Liver (tissue), 9 donors: ENCODE results near the gene PITHD1. TPM values are rescaled to one million over a fixed set of nuclear protein-coding genes. Genes with fewer than 3 reads are reported as not detected.
A peak's percentile ranks its signal among the peaks of the same experiment; 100 is the strongest.

Experiments used
- DNase-seq: peaks from one replicate; pipeline ENCODE4 v3.0.0-alpha.2; 2017; ENCODE audit warnings: low spot score
- H3K27ac ChIP-seq, 2 donors: one replicate each; pipeline ENCODE4 v1.7.0; 2013; ENCODE audit warnings: inconsistent platforms in 2 of 2, low read length in 2 of 2, control low read depth in 1 of 2, low read depth in 1 of 2, mild to moderate bottlenecking in 1 of 2
- H3K27me3 ChIP-seq, 4 donors: one replicate each; pipeline versions ENCODE4 v1.6.1 to v1.7.0; 2013; ENCODE audit warnings: low read length in 3 of 4, inconsistent platforms in 1 of 4, mild to moderate bottlenecking in 1 of 4, moderate library complexity in 1 of 4; ENCODE audit not compliant: control insufficient read depth in 4 of 4, insufficient read depth in 4 of 4
- H3K36me3 ChIP-seq, 4 donors: one replicate each; pipeline versions ENCODE4 v1.6.1 to v1.7.0; 2013; ENCODE audit warnings: low read length in 3 of 4, mild to moderate bottlenecking in 3 of 4, low read depth in 1 of 4, moderate library complexity in 1 of 4; ENCODE audit not compliant: control insufficient read depth in 4 of 4, insufficient read depth in 3 of 4
- H3K4me1 ChIP-seq, 4 donors: one replicate each; pipeline versions ENCODE4 v1.6.1 to v1.7.0; 2013; ENCODE audit warnings: low read length in 3 of 4, mild to moderate bottlenecking in 3 of 4, moderate library complexity in 1 of 4; ENCODE audit not compliant: control insufficient read depth in 4 of 4, insufficient read depth in 4 of 4
- H3K4me3 ChIP-seq, 3 donors: one replicate each; pipeline versions ENCODE4 v1.6.1 to v1.7.0; 2013; ENCODE audit warnings: low read length in 3 of 3, control low read depth in 1 of 3, low read depth in 1 of 3, mild to moderate bottlenecking in 1 of 3
- H3K9ac ChIP-seq, 2 donors: one replicate each; pipeline ENCODE4 v1.7.0; 2013; ENCODE audit warnings: low read length in 2 of 2, mild to moderate bottlenecking in 2 of 2, moderate library complexity in 2 of 2, control low read depth in 1 of 2, low read depth in 1 of 2
- H3K9me3 ChIP-seq, 4 donors: one replicate each; pipeline versions ENCODE4 v1.6.1 to v1.7.0; 2013; ENCODE audit warnings: low read length in 3 of 4; ENCODE audit not compliant: control insufficient read depth in 4 of 4
- ATF3 ChIP-seq: IDR thresholded peaks from 2 replicates; pipeline ENCODE4 v1.6.1; 2016; ENCODE audit warnings: antibody characterized with exemption
- CTCF ChIP-seq: fragments of 150-350 bp; IDR thresholded peaks from 2 replicates; pipeline ENCODE4 v1.5.1; 2017; ENCODE audit warnings: improper control_type of control experiment, low read depth, low read length; ENCODE audit not compliant: missing input control
- EGR1 ChIP-seq, 2 donors: IDR thresholded peaks; 2 replicates each; pipeline ENCODE4 v1.6.1; 2016 to 2018; ENCODE audit warnings: antibody characterized with exemption in 2 of 2, low read depth in 2 of 2
- FOXA1 ChIP-seq: IDR thresholded peaks from 2 replicates; pipeline ENCODE4 v1.6.1; 2016; ENCODE audit warnings: antibody characterized with exemption
- FOXA2 ChIP-seq: IDR thresholded peaks from 2 replicates; pipeline ENCODE4 v1.6.1; 2016; ENCODE audit warnings: antibody characterized with exemption
- GABPA ChIP-seq, 2 donors: IDR thresholded peaks in 1 of 2; conservative IDR thresholded peaks in 1 of 2; 2 replicates each; pipeline ENCODE4 v1.6.1; 2016; ENCODE audit warnings: antibody characterized with exemption in 2 of 2, mild to moderate bottlenecking in 1 of 2, moderate library complexity in 1 of 2
- HNF4A ChIP-seq, 2 donors: conservative IDR thresholded peaks; 2 replicates each; pipeline ENCODE4 v1.6.1; 2016; ENCODE audit warnings: antibody characterized with exemption in 2 of 2, mild to moderate bottlenecking in 2 of 2
- HNF4G ChIP-seq: IDR thresholded peaks from 2 replicates; pipeline ENCODE4 v1.6.1; 2016; ENCODE audit warnings: antibody characterized with exemption
- JUND ChIP-seq, 2 donors: IDR thresholded peaks; 2 replicates each; pipeline ENCODE4 v1.6.1; 2016; ENCODE audit warnings: antibody characterized with exemption in 2 of 2
- MAX ChIP-seq: IDR thresholded peaks from 2 replicates; pipeline ENCODE4 v1.6.1; 2016; ENCODE audit warnings: antibody characterized with exemption
- NR2F2 ChIP-seq: IDR thresholded peaks from 2 replicates; pipeline ENCODE4 v1.6.1; 2016; ENCODE audit warnings: antibody characterized with exemption
- RAD21 ChIP-seq, 2 donors: IDR thresholded peaks; 2 replicates each; pipeline ENCODE4 v1.6.1; 2016; ENCODE audit warnings: antibody characterized with exemption in 2 of 2, mild to moderate bottlenecking in 2 of 2
- RXRA ChIP-seq, 2 donors: IDR thresholded peaks; 2 replicates each; pipeline ENCODE4 v1.6.1; 2017 to 2018; ENCODE audit warnings: antibody characterized with exemption in 2 of 2, mild to moderate bottlenecking in 1 of 2
- SP1 ChIP-seq: IDR thresholded peaks from 2 replicates; pipeline ENCODE4 v1.6.1; 2018; ENCODE audit warnings: antibody characterized with exemption, mild to moderate bottlenecking
- TAF1 ChIP-seq: conservative IDR thresholded peaks from 2 replicates; pipeline ENCODE4 v1.6.1; 2016; ENCODE audit warnings: antibody characterized with exemption, mild to moderate bottlenecking
- YY1 ChIP-seq: IDR thresholded peaks from 2 replicates; pipeline ENCODE4 v1.6.1; 2016; ENCODE audit warnings: antibody characterized with exemption, mild to moderate bottlenecking
- ZBTB33 ChIP-seq: IDR thresholded peaks from 2 replicates; pipeline ENCODE4 v1.6.1; 2016; ENCODE audit warnings: antibody characterized with exemption
- WGBS: extraction: QIAGEN DNeasy Blood & Tissue Kit; methylation state at CpG from one replicate; pipeline ENCODE4 v1.1.7; 2013; 5-methylcytosine and 5-hydroxymethylcytosine counted together
- polyA plus RNA-seq, 2 donors: library from polyadenylated mRNA; stranded (reverse) in 1 of 2; unstranded in 1 of 2; fragments of 200-250 nt in 1 of 2; fragments of >200 nt in 1 of 2; fragmentation: Nextera tagmentation in 1 of 2; extraction: Ambion mirVana in 1 of 2; gene quantifications; one replicate each; pipeline versions ENCODE4 v1.2.1 to v1.2.3, GENCODE V29; 2013 to 2015
- total RNA-seq, 2 donors: library from RNA; depleted of rRNA; stranded (reverse); fragments of >200 nt; gene quantifications; one replicate each; pipeline ENCODE4 v1.2.3, GENCODE V29; 2014
- TF ChIP-seq, protein P1 (sequence below): IDR thresholded peaks from 2 replicates; pipeline ENCODE4 v1.6.1; 2016; ENCODE audit warnings: antibody characterized with exemption, mild to moderate bottlenecking
- donor health status: healthy.
- donor health status: healthy.
- donor health status: healthy.
- donor health status: healthy.
- donor health status: healthy.

The PITHD1 gene
- total and polyA plus RNA-seq, 4 donors, result 17.1 to 86.4 (median 24.8) TPM

- no peak overlapping the region for H3K27ac ChIP-seq
- H3K27me3 ChIP-seq, result no peaks in the 10 kb centered on the region
- H3K9me3 ChIP-seq, result no peaks in the 10 kb centered on the region
- 82% methylated on average over 6 of the region's 6 CpGs for WGBS
- no peak overlapping the region for H3K9ac ChIP-seq
- H3K4me3 ChIP-seq, result no peak overlapping the region
- peaks cover 6 to 51% (median 38%) of the 10 kb centered on the region in 4 donors for H3K4me1 ChIP-seq
- no peak for TF ChIP-seq JUND (IDR thresholded peaks at IDR 0.05)
- TF ChIP-seq GABPA (IDR thresholded peaks at IDR 0.05 in 1 of 2, conservative IDR thresholded peaks at IDR 0.05 in 1 of 2), result no peak
- TF ChIP-seq RAD21 (IDR thresholded peaks at IDR 0.05), result no peak
- no peak for TF ChIP-seq FOXA2
- TF ChIP-seq YY1, result no peak
- DNase-seq, result no peak
- H3K36me3 ChIP-seq, result peaks cover 0 to 2% (median 0%) of the 10 kb centered on the region in 4 donors
Measured at GRCh38 chr1:23774174-23774880, 3.9 kb upstream of the PITHD1 start.

GRCh38 chr1:23776217-23776616 is 2.0 kb upstream of the PITHD1 start:
- DNase-seq, result no peak
- 28% methylated on average over 2 of the region's 2 CpGs for WGBS
- peak; percentile 60 for TF ChIP-seq SP1
- TF ChIP-seq TAF1, result no peak
- no peak for TF ChIP-seq JUND (IDR thresholded peaks at IDR 0.05)
- no peak for TF ChIP-seq CTCF
- TF ChIP-seq, protein P1, sequence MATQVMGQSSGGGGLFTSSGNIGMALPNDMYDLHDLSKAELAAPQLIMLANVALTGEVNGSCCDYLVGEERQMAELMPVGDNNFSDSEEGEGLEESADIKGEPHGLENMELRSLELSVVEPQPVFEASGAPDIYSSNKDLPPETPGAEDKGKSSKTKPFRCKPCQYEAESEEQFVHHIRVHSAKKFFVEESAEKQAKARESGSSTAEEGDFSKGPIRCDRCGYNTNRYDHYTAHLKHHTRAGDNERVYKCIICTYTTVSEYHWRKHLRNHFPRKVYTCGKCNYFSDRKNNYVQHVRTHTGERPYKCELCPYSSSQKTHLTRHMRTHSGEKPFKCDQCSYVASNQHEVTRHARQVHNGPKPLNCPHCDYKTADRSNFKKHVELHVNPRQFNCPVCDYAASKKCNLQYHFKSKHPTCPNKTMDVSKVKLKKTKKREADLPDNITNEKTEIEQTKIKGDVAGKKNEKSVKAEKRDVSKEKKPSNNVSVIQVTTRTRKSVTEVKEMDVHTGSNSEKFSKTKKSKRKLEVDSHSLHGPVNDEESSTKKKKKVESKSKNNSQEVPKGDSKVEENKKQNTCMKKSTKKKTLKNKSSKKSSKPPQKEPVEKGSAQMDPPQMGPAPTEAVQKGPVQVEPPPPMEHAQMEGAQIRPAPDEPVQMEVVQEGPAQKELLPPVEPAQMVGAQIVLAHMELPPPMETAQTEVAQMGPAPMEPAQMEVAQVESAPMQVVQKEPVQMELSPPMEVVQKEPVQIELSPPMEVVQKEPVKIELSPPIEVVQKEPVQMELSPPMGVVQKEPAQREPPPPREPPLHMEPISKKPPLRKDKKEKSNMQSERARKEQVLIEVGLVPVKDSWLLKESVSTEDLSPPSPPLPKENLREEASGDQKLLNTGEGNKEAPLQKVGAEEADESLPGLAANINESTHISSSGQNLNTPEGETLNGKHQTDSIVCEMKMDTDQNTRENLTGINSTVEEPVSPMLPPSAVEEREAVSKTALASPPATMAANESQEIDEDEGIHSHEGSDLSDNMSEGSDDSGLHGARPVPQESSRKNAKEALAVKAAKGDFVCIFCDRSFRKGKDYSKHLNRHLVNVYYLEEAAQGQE, result peak; percentile 29
- no peak for TF ChIP-seq HNF4G
- no peak for TF ChIP-seq ATF3
- TF ChIP-seq GABPA (IDR thresholded peaks at IDR 0.05 in 1 of 2, conservative IDR thresholded peaks at IDR 0.05 in 1 of 2), result peak in 1 of 2 donors; percentile 64
- TF ChIP-seq FOXA2, result no peak
- TF ChIP-seq ZBTB33, result no peak
- TF ChIP-seq YY1, result peak; percentile 48
- no peak for TF ChIP-seq RAD21 (IDR thresholded peaks at IDR 0.05)
- no peak for TF ChIP-seq NR2F2
- peak; percentile 50 to 78 for TF ChIP-seq RXRA (IDR thresholded peaks at IDR 0.05)
- TF ChIP-seq FOXA1, result no peak
- TF ChIP-seq EGR1 (IDR thresholded peaks at IDR 0.05; ENCODE audit: low read depth in 2 of 2), result no peak
- peak; percentile 19 for TF ChIP-seq MAX
- peak; percentile 42 to 59 for TF ChIP-seq HNF4A (conservative IDR thresholded peaks at IDR 0.05)
- no peaks in the 10 kb centered on the region for H3K27me3 ChIP-seq
- peak overlapping the region; percentile 72 to 73 for H3K27ac ChIP-seq
- no peak overlapping the region for H3K4me3 ChIP-seq
- H3K9ac ChIP-seq, result no peak overlapping the region
- no peaks in the 10 kb centered on the region for H3K9me3 ChIP-seq
- H3K36me3 ChIP-seq, result peaks cover 0 to 5% (median 0%) of the 10 kb centered on the region in 4 donors
- peaks cover 6 to 54% (median 43%) of the 10 kb centered on the region in 4 donors for H3K4me1 ChIP-seq
